Fibroblast of lung (primary cell): ENCODE data around the gene AGAP1. TPM values are rescaled to one million over a fixed set of nuclear protein-coding genes. Genes with fewer than 3 reads are reported as not detected.
A peak's percentile ranks its signal among the peaks of the same experiment; 100 is the strongest.

Experiments
- DNase-seq, 2 donors: peaks; one replicate each; pipeline versions ENCODE4 v3.0.0 to v3.0.0-alpha.2; 2010; ENCODE audit warnings: low read depth in 2 of 2
- H2AFZ ChIP-seq: 2 replicates; pipeline ENCODE4 v1.5.1; 2012; ENCODE audit warnings: low read length, control low read depth, inconsistent platforms
- H3K27ac ChIP-seq: 2 replicates; pipeline ENCODE4 v1.5.1; 2011; ENCODE audit warnings: low read length, control low read depth; ENCODE audit not compliant: insufficient read depth
- H3K27me3 ChIP-seq: 2 replicates; pipeline ENCODE4 v1.5.1; 2011; ENCODE audit warnings: mild to moderate bottlenecking, low read length; ENCODE audit not compliant: control insufficient read depth, insufficient read depth
- H3K36me3 ChIP-seq: 2 replicates; pipeline ENCODE4 v1.5.1; 2011; ENCODE audit warnings: low read length; ENCODE audit not compliant: control insufficient read depth, insufficient read depth
- H3K4me1 ChIP-seq: 2 replicates; pipeline ENCODE4 v1.5.1; 2011; ENCODE audit warnings: low read length; ENCODE audit not compliant: control insufficient read depth, insufficient read depth; ENCODE audit errors: extremely low read depth
- H3K4me2 ChIP-seq: 2 replicates; pipeline ENCODE4 v1.5.1; 2011; ENCODE audit warnings: low read length, control low read depth; ENCODE audit not compliant: insufficient read depth; ENCODE audit errors: extremely low read depth
- H3K4me3 ChIP-seq, 4 experiments: fragments of 200-600 bp in 1 of 4; sonication (generic) in 1 of 4; replicated peaks in 1 of 4; 2 replicates each; pipeline ENCODE4 v1.5.1; 2011 to 2016; ENCODE audit warnings: low read length in 4 of 4, low read depth in 3 of 4, mild to moderate bottlenecking in 3 of 4, control low read depth in 2 of 4, inconsistent platforms in 1 of 4, mixed read lengths in 1 of 4; ENCODE audit not compliant: insufficient read depth in 1 of 4; ENCODE audit errors: control extremely low read depth in 1 of 4
- H3K79me2 ChIP-seq: 2 replicates; pipeline ENCODE4 v1.5.1; 2012; ENCODE audit warnings: mild to moderate bottlenecking, low read length, inconsistent platforms; ENCODE audit not compliant: control insufficient read depth, insufficient read depth
- H3K9ac ChIP-seq: 2 replicates; pipeline ENCODE4 v1.5.1; 2011; ENCODE audit warnings: mild to moderate bottlenecking, low read length, control low read depth; ENCODE audit not compliant: insufficient read depth
- H3K9me3 ChIP-seq: 2 replicates; pipeline ENCODE4 v1.5.1; 2012; ENCODE audit warnings: low read depth, low read length; ENCODE audit not compliant: control insufficient read depth, insufficient read depth
- H4K20me1 ChIP-seq: 2 replicates; pipeline ENCODE4 v1.5.1; 2011; ENCODE audit warnings: low read length; ENCODE audit not compliant: control insufficient read depth, insufficient read depth; ENCODE audit errors: extremely low read depth
- EZH2 ChIP-seq: IDR thresholded peaks from 2 replicates; pipeline ENCODE4 v1.5.1; 2012; ENCODE audit warnings: low read length, control low read depth, mild to moderate bottlenecking; ENCODE audit errors: missing control alignments
- polyA plus RNA-seq, 2 donors: library from polyadenylated mRNA; depleted of rRNA in 1 of 2; stranded (reverse) in 1 of 2; unstranded in 1 of 2; fragments of >200 nt; gene quantifications; 2 replicates each; pipeline ENCODE4 v1.2.1, GENCODE V29; 2011 to 2012; ENCODE audit warnings: missing spikeins in 1 of 2
- total RNA-seq: library from RNA; depleted of rRNA; stranded (reverse); fragments of >200 nt; gene quantifications from 2 replicates; pipeline ENCODE4 v1.2.1, GENCODE V29; 2014
- TF ChIP-seq, protein P1 (sequence below), 2 donors: IDR thresholded peaks in 1 of 2; conservative IDR thresholded peaks in 1 of 2; 1 replicate in 1 of 2; 2 replicates in 1 of 2; pipeline ENCODE4 v1.5.1; 2011 to 2012; ENCODE audit warnings: low read length in 2 of 2, control low read depth in 1 of 2, inconsistent platforms in 1 of 2, low read depth in 1 of 2, mild to moderate bottlenecking in 1 of 2

The AGAP1 gene
- total and polyA plus RNA-seq, 2 donors (not counting 1 experiment from before 2014, with no cell fraction given) = 10.6 to 14.0 TPM

DNA sequence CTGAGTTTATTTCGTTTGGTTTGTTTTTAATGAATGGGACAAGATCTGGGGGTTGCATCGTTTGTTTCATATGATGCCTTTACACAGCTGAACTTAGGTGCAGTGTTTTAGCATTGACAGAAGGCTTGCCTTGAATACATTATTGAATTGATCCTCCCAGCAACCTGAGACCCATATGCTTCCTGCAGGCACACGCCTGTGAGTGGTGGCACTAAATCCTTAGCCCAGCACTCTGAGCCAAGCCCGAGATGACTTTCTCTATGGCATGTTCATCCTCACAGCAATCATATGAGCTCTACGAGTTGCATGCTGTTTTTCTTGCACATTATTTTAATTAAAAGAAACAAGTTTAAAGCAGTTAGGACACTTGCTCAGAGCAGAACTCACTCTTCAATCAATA, 47.8 kb upstream of the AGAP1 start:
- H4K20me1 ChIP-seq = no peaks in the 10 kb centered on the region
- no peaks in the 10 kb centered on the region for H3K9me3 ChIP-seq
- no peak for DNase-seq
- no peak overlapping the region for H3K9ac ChIP-seq
- H3K36me3 ChIP-seq = no peaks in the 10 kb centered on the region
- no peaks in the 10 kb centered on the region for H3K4me1 ChIP-seq
- no peak overlapping the region for H3K27ac ChIP-seq
- H2AFZ ChIP-seq = no peak overlapping the region
- H3K27me3 ChIP-seq = no peaks in the 10 kb centered on the region
- no peak for TF ChIP-seq EZH2
- H3K4me3 ChIP-seq = no peak overlapping the region
- H3K4me2 ChIP-seq = no peak overlapping the region
- no peaks in the 10 kb centered on the region for H3K79me2 ChIP-seq

DNA sequence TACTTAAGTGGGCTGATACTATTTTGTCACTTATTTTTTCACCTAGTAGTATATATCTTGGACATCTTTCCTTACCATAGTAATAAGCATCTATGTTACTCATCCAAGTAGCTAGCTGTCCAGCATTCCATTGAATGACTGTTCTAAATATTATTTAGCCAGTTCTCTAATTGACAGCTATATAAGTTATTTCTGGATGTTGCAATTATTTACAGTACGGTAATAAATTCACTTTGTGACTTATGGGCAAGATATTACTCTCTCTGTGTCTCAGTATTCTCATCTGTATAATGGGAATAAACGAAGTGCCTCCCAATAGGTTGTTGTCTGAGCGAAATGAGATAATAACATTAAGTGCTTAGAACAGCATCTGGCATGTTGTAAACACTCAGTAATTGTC, 46.6 kb upstream of the AGAP1 start:
- H3K9ac ChIP-seq = no peak overlapping the region

DNA sequence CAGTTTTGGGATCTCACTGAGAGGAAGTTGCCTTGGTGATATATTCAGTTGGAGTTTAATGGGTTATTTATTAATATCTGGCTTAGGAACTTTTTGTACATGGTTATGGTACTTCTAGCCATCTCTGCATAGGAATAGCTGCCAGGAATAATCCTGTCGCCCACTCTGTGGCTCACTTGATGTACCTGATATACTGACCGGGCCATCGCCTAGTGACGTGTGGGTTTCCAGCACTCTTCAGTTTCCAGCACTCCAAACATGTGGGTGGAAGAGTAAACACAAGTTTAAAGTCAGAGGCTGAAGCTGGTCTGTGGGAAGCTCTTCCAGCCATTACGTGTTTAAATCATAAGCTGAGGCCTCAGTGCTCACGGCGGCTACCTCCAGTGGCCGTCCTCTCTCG, 44.3 kb upstream of the AGAP1 start:
- no peak overlapping the region for H3K4me2 ChIP-seq
- H3K27me3 ChIP-seq = no peaks in the 10 kb centered on the region
- no peak overlapping the region for H3K27ac ChIP-seq
- no peak for TF ChIP-seq EZH2
- TF ChIP-seq, protein P1, sequence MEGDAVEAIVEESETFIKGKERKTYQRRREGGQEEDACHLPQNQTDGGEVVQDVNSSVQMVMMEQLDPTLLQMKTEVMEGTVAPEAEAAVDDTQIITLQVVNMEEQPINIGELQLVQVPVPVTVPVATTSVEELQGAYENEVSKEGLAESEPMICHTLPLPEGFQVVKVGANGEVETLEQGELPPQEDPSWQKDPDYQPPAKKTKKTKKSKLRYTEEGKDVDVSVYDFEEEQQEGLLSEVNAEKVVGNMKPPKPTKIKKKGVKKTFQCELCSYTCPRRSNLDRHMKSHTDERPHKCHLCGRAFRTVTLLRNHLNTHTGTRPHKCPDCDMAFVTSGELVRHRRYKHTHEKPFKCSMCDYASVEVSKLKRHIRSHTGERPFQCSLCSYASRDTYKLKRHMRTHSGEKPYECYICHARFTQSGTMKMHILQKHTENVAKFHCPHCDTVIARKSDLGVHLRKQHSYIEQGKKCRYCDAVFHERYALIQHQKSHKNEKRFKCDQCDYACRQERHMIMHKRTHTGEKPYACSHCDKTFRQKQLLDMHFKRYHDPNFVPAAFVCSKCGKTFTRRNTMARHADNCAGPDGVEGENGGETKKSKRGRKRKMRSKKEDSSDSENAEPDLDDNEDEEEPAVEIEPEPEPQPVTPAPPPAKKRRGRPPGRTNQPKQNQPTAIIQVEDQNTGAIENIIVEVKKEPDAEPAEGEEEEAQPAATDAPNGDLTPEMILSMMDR (conservative IDR thresholded peaks at IDR 0.05 in 1 of 2, IDR thresholded peaks at IDR 0.05 in 1 of 2; ENCODE audit: low read depth in 1 of 2, low read length in 2 of 2) = no peak
- no peak overlapping the region for H3K9ac ChIP-seq
- H2AFZ ChIP-seq = no peak overlapping the region
- no peaks in the 10 kb centered on the region for H3K36me3 ChIP-seq
- H3K4me3 ChIP-seq = no peak overlapping the region
- no peak for DNase-seq
- H3K4me1 ChIP-seq = no peaks in the 10 kb centered on the region
- H3K9me3 ChIP-seq = no peaks in the 10 kb centered on the region
- H3K79me2 ChIP-seq = no peaks in the 10 kb centered on the region
- H4K20me1 ChIP-seq = no peaks in the 10 kb centered on the region

More for the DNA sequence above, 46.6 kb upstream of the AGAP1 start:
- TF ChIP-seq, protein P1 (conservative IDR thresholded peaks at IDR 0.05 in 1 of 2, IDR thresholded peaks at IDR 0.05 in 1 of 2; ENCODE audit: low read depth in 1 of 2, low read length in 2 of 2) = no peak
- no peak for TF ChIP-seq EZH2
- no peaks in the 10 kb centered on the region for H3K36me3 ChIP-seq
- H3K4me3 ChIP-seq = no peak overlapping the region
- H3K4me2 ChIP-seq = no peak overlapping the region
- H3K4me1 ChIP-seq = no peaks in the 10 kb centered on the region
- H4K20me1 ChIP-seq = no peaks in the 10 kb centered on the region
- H2AFZ ChIP-seq = no peak overlapping the region
- peak in 1 of 2 donors; percentile 13 for DNase-seq
- no peaks in the 10 kb centered on the region for H3K79me2 ChIP-seq
- no peaks in the 10 kb centered on the region for H3K27me3 ChIP-seq
- H3K9me3 ChIP-seq = no peaks in the 10 kb centered on the region
- H3K27ac ChIP-seq = no peak overlapping the region
